GM18511 (cell line): ENCODE measurements around the gene PFN3.
A peak's percentile ranks its signal among the peaks of the same experiment; 100 is the strongest.
"Not testable (repeated sequence)": the region's sequence is repeated elsewhere in the genome, so short reads cannot be mapped to it uniquely, and the experiment has no call there.

Experiments used
- ATAC-seq: cut with Tn5 transposase; IDR thresholded peaks from one replicate; pipeline ENCODE4 v1.9.1; 2021; ENCODE audit warnings: mild to moderate bottlenecking, moderate library complexity; ENCODE audit not compliant: unreplicated experiment

PFN3 gene

GRCh38 chr5:177362610-177363507, 37.6 kb downstream of the PFN3 start:
- ATAC-seq: peak; percentile 47

- no peak for ATAC-seq
These were observed 38.2 kb downstream of the PFN3 start for GRCh38 chr5:177362292-177362609.

GRCh38 chr5:177361418-177362291, 38.8 kb downstream of the PFN3 start:
- ATAC-seq: no peak

GRCh38 chr5:177360740-177361139, 39.7 kb downstream of the PFN3 start:
- not testable (repeated sequence) for ATAC-seq

GRCh38 chr5:177359860-177360259, 40.6 kb downstream of the PFN3 start:
- no peak for ATAC-seq

- no peak for ATAC-seq
These were observed 41.0 kb downstream of the PFN3 start for GRCh38 chr5:177359451-177359851.

- no peak for ATAC-seq
These were observed 42.1 kb downstream of the PFN3 start for GRCh38 chr5:177358370-177358819.

- ATAC-seq: peak; percentile 94
These were observed 42.8 kb downstream of the PFN3 start, which contains the start of gene RGS14 for GRCh38 chr5:177357459-177358351. Gene RGS14, plus strand, starts transcription at chr5:177357924. Its CDS starts 101 bp downstream, at chr5:177358025.

- ATAC-seq: no peak
These were observed 43.4 kb downstream of the PFN3 start for GRCh38 chr5:177357146-177357458.

- no peak for ATAC-seq
These were observed 43.7 kb downstream of the PFN3 start for GRCh38 chr5:177356746-177357145.

GRCh38 chr5:177355868-177356168, 44.6 kb downstream of the PFN3 start:
- no peak for ATAC-seq

GRCh38 chr5:177355162-177355867, 45.1 kb downstream of the PFN3 start:
- no peak for ATAC-seq

- ATAC-seq: no peak
These were observed 45.8 kb downstream of the PFN3 start for GRCh38 chr5:177354711-177355110.

GRCh38 chr5:177354256-177354655, 46.2 kb downstream of the PFN3 start:
- no peak for ATAC-seq

GRCh38 chr5:177353093-177353492, 47.4 kb downstream of the PFN3 start:
- no peak for ATAC-seq

GRCh38 chr5:177351392-177352329, 48.8 kb downstream of the PFN3 start, which contains the start of gene LMAN2:
Gene LMAN2, minus strand, starts transcription at chr5:177351668. Its CDS starts 21 bp downstream, at chr5:177351647.
- ATAC-seq: peak; percentile 96

- peak; percentile 3 for ATAC-seq
These were observed 49.6 kb downstream of the PFN3 start for GRCh38 chr5:177350776-177351391.
